ENCODE measurements around the gene MSI2.

- TF ChIP-seq GATA2 (IDR thresholded peaks at IDR 0.05; ENCODE audit: insufficient read depth, insufficient read length, low read depth, low read length) (no peak), POLR2AphosphoS5 (IDR thresholded peaks at IDR 0.05; ENCODE audit: insufficient read depth, low read depth, low read length) (no peak)
- TF ChIP-seq, protein P1, sequence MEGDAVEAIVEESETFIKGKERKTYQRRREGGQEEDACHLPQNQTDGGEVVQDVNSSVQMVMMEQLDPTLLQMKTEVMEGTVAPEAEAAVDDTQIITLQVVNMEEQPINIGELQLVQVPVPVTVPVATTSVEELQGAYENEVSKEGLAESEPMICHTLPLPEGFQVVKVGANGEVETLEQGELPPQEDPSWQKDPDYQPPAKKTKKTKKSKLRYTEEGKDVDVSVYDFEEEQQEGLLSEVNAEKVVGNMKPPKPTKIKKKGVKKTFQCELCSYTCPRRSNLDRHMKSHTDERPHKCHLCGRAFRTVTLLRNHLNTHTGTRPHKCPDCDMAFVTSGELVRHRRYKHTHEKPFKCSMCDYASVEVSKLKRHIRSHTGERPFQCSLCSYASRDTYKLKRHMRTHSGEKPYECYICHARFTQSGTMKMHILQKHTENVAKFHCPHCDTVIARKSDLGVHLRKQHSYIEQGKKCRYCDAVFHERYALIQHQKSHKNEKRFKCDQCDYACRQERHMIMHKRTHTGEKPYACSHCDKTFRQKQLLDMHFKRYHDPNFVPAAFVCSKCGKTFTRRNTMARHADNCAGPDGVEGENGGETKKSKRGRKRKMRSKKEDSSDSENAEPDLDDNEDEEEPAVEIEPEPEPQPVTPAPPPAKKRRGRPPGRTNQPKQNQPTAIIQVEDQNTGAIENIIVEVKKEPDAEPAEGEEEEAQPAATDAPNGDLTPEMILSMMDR (IDR thresholded peaks at IDR 0.05; ENCODE audit: extremely low read depth in 1 of 2, insufficient read depth in 1 of 2, low read depth in 1 of 2, low read length in 2 of 2) = no peak
These were observed 271.7 kb downstream of the MSI2 start for GRCh38 chr17:57528058-57528451.

All from endothelial cell of umbilical vein (primary cell).